SK-N-SH (cell line): ENCODE results near the gene TCEA3. TPM values are rescaled to one million over a fixed set of nuclear protein-coding genes. Genes with fewer than 3 reads are reported as not detected.

ENCODE experiments used
- CTCF ChIA-PET: fragments of 300-600, 350-600 bp; formaldehyde crosslinking; extraction: SDS; loops from one replicate; lab custom pipeline; 2021; lab: Yijun Ruan, JAX
- POLR2A ChIA-PET: fragments of 350-600 bp; sonication (Branson Sonifier 250); formaldehyde crosslinking; extraction: SDS; loops from one replicate; lab custom pipeline; 2020; ENCODE audit warnings: antibody characterized with exemption, inconsistent platforms; lab: Yijun Ruan, JAX
- DNase-seq: peaks from one replicate; pipeline ENCODE4 v3.0.0; 2012
- H2AFZ ChIP-seq: fragments of 200-600 bp; sonication (generic); 2 replicates; pipeline ENCODE4 v1.8.1; 2016; ENCODE audit warnings: antibody characterized with exemption, mild to moderate bottlenecking, low read depth
- H3F3A ChIP-seq: fragments of 200-600 bp; sonication (generic); replicated peaks from 2 replicates; pipeline ENCODE3; 2016; ENCODE audit warnings: antibody characterized with exemption, mild to moderate bottlenecking; ENCODE audit not compliant: insufficient read depth
- H3K27ac ChIP-seq, 2 experiments: fragments of 200-500 bp in 1 of 2; fragments of 200-600 bp in 1 of 2; sonication (Bioruptor generic) in 1 of 2; sonication (generic), shearing (Covaris generic) in 1 of 2; 2 replicates each; pipeline versions ENCODE4 v1.5.1 to v1.6.1; 2014 to 2016; ENCODE audit warnings: low read depth in 2 of 2, inconsistent platforms in 1 of 2, low read length in 1 of 2, mild to moderate bottlenecking in 1 of 2, mixed read lengths in 1 of 2
- H3K27me3 ChIP-seq: fragments of 200-600 bp; sonication (generic), shearing (Covaris generic); 2 replicates; pipeline ENCODE4 v1.6.1; 2016; ENCODE audit warnings: mixed run types; ENCODE audit not compliant: insufficient read depth
- H3K36me3 ChIP-seq, 2 experiments: fragments of 200-500 bp in 1 of 2; fragments of 200-600 bp in 1 of 2; sonication (Bioruptor generic) in 1 of 2; sonication (generic) in 1 of 2; replicated peaks in 1 of 2; 2 replicates each; pipeline versions ENCODE3 to v1.5.1; 2014 to 2016; ENCODE audit warnings: low read length in 1 of 2, mild to moderate bottlenecking in 1 of 2; ENCODE audit not compliant: insufficient read depth in 2 of 2, control insufficient read depth in 1 of 2
- H3K4me1 ChIP-seq, 2 experiments: fragments of 200-500 bp in 1 of 2; fragments of 200-600 bp in 1 of 2; sonication (Bioruptor generic) in 1 of 2; sonication (generic), shearing (Covaris generic) in 1 of 2; 2 replicates each; pipeline versions ENCODE4 v1.5.1 to v1.6.1; 2014 to 2016; ENCODE audit warnings: low read depth in 1 of 2, low read length in 1 of 2, mixed run types in 1 of 2; ENCODE audit not compliant: insufficient read depth in 2 of 2, control insufficient read depth in 1 of 2
- H3K4me2 ChIP-seq: fragments of 200-600 bp; sonication (generic), shearing (Covaris generic); 2 replicates; pipeline ENCODE4 v1.6.1; 2017; ENCODE audit warnings: mixed run types
- H3K4me3 ChIP-seq, 2 experiments: fragments of 200-500 bp in 1 of 2; fragments of 200-600 bp in 1 of 2; sonication (Bioruptor generic) in 1 of 2; sonication (generic), shearing (Covaris generic) in 1 of 2; 2 replicates each; pipeline versions ENCODE4 v1.5.1 to v1.8.1; 2014 to 2016; ENCODE audit warnings: low read depth in 2 of 2, inconsistent platforms in 1 of 2, low read length in 1 of 2, mild to moderate bottlenecking in 1 of 2, mixed read lengths in 1 of 2, moderate library complexity in 1 of 2
- H3K79me2 ChIP-seq: fragments of 200-600 bp; sonication (generic); 2 replicates; pipeline ENCODE4 v1.8.1; 2017; ENCODE audit warnings: mild to moderate bottlenecking; ENCODE audit not compliant: insufficient read depth
- H3K9ac ChIP-seq: fragments of 200-600 bp; sonication (generic); 2 replicates; pipeline ENCODE4 v1.6.1; 2017; ENCODE audit warnings: mixed run types
- H3K9me2 ChIP-seq: fragments of 200-600 bp; sonication (generic); 2 replicates; pipeline ENCODE4 v1.6.1; 2017; ENCODE audit warnings: mixed run types
- H3K9me3 ChIP-seq: fragments of 200-600 bp; sonication (generic); 2 replicates; pipeline ENCODE4 v1.6.1; 2017; ENCODE audit warnings: mixed run types, mild to moderate bottlenecking, moderate library complexity
- H4K20me1 ChIP-seq: fragments of 200-600 bp; sonication (generic); 2 replicates; pipeline ENCODE4 v1.6.1; 2017; ENCODE audit warnings: mild to moderate bottlenecking, mixed run types; ENCODE audit not compliant: insufficient read depth
- ELF1 ChIP-seq: IDR thresholded peaks from 2 replicates; pipeline ENCODE4 v1.4.0; 2012
- EP300 ChIP-seq, 2 experiments: IDR thresholded peaks; 2 replicates each; pipeline versions ENCODE4 v1.4.0 to v1.6.1; 2012; ENCODE audit warnings: borderline replicate concordance in 1 of 2, low read depth in 1 of 2, low read length in 1 of 2
- FOSL2 ChIP-seq: IDR thresholded peaks from 2 replicates; pipeline ENCODE4 v1.4.0; 2012; ENCODE audit warnings: low read depth, mild to moderate bottlenecking, moderate library complexity, borderline replicate concordance
- FOXJ3 ChIP-seq: sonication (generic); formaldehyde crosslinking; IDR thresholded peaks from 2 replicates; pipeline ENCODE4 v1.5.1; 2020; ENCODE audit warnings: mild to moderate bottlenecking, missing genetic modification reagents
- FOXM1 ChIP-seq: IDR thresholded peaks from 2 replicates; pipeline ENCODE4 v1.4.0; 2012; ENCODE audit warnings: low read depth, mild to moderate bottlenecking
- MEF2A ChIP-seq: IDR thresholded peaks from 2 replicates; pipeline ENCODE4 v1.4.0; 2012; ENCODE audit warnings: low read depth, borderline replicate concordance
- MXI1 ChIP-seq: IDR thresholded peaks from 2 replicates; pipeline ENCODE4 v1.6.1; 2012; ENCODE audit warnings: mild to moderate bottlenecking, low read depth, low read length, improper control_type of control experiment
- RAD21 ChIP-seq: IDR thresholded peaks from 2 replicates; pipeline ENCODE4 v1.6.1; 2012; ENCODE audit warnings: mild to moderate bottlenecking, low read length
- RCOR1 ChIP-seq: fragments of 150-350 bp; IDR thresholded peaks from 2 replicates; pipeline ENCODE4 v1.6.1; 2017; ENCODE audit warnings: antibody characterized with exemption, low read length
- RFX5 ChIP-seq: IDR thresholded peaks from 2 replicates; pipeline ENCODE4 v1.6.1; 2012; ENCODE audit warnings: mild to moderate bottlenecking, improper control_type of control experiment, low read length
- RXRA ChIP-seq: IDR thresholded peaks from 2 replicates; pipeline ENCODE4 v1.4.0; 2012; ENCODE audit warnings: low read depth, mild to moderate bottlenecking, borderline replicate concordance
- SIN3A ChIP-seq: IDR thresholded peaks from 2 replicates; pipeline ENCODE4 v1.6.1; 2012; ENCODE audit warnings: low read depth, mild to moderate bottlenecking, low read length, moderate library complexity, borderline replicate concordance
- SMC3 ChIP-seq: IDR thresholded peaks from 2 replicates; pipeline ENCODE4 v1.6.1; 2012; ENCODE audit warnings: low read depth, low read length, improper control_type of control experiment
- TEAD4 ChIP-seq: IDR thresholded peaks from 2 replicates; pipeline ENCODE4 v1.4.0; 2012; ENCODE audit warnings: mild to moderate bottlenecking, borderline replicate concordance; ENCODE audit not compliant: insufficient read depth
- WGBS: methylation state at CpG from one replicate; pipeline ENCODE4 v1.1.6; 2017; ENCODE audit warnings: low lambda C conversion rate; 5-methylcytosine and 5-hydroxymethylcytosine counted together
- polyA plus RNA-seq, 3 experiments: library from polyadenylated mRNA; depleted of rRNA; stranded (reverse); fragments of >200 nt; gene quantifications; 2 replicates each; pipeline ENCODE4 v1.2.3, GENCODE V29; 2012
- TF ChIP-seq, protein P1 (sequence below): IDR thresholded peaks from 2 replicates; pipeline ENCODE4 v1.4.0; 2012; ENCODE audit warnings: low read depth, borderline replicate concordance
- TF ChIP-seq, protein P2 (sequence below): fragments of 150-350 bp; IDR thresholded peaks from 2 replicates; pipeline ENCODE4 v1.6.1; 2016; ENCODE audit warnings: mild to moderate bottlenecking, low read depth, low read length
- TF ChIP-seq, protein P3 (sequence below): fragments of 150-350 bp; IDR thresholded peaks from 2 replicates; pipeline ENCODE4 v1.6.1; 2017; ENCODE audit warnings: antibody characterized with exemption, low read length, low read depth, borderline replicate concordance
- TF ChIP-seq, protein P4 (sequence below): IDR thresholded peaks from 2 replicates; pipeline ENCODE4; 2012
- TF ChIP-seq, protein P5 (sequence below): IDR thresholded peaks from 2 replicates; pipeline ENCODE4 v1.4.0; 2012; ENCODE audit warnings: low read depth, borderline replicate concordance

TCEA3 gene
- polyA plus RNA-seq, 1 of the 3 experiments (the other 2 are of a cell fraction) = 1.1 TPM

DNA sequence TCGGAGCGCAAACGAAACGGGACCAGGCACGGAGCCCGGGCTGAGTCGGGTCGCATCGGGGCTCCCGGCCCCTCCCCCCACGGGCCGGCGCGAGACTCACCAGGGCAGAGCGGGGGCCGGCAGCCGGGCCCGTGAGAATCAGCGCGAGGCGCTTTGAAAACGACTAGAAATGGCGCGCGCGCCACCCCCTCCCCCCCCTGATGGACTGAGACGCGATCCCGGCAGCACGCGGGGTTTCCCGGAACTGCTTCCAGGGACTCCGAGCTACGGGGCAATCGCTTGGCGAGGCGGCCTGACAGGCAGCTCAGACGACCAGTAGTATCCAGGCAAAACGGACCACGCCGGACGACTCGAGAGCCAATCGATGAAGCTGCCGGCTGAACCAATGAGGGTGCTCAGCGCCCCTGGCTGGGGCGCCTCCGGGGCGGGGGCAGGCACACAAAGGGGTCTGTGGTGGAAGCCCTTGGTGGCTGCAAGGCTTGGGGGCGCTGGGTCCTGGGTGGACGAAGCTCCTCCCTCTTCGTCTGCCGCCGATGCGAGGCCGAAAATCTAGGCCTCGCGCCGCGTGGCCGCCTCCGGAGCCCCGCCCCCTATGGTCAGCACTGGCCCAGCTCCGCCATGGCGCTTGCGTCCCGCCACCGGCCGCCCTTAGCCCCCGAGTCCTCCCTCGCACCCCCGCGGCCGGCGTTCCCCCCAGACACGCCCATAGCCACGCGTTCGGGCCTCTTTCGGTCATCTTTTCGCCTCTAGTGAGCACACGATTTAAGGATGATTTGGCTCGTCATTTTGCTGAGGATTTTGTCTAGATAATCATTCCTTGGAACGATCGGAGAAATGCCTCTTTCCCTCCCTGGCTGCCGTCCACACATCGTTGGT lies 80.2 kb downstream of the TCEA3 start, which contains the start of gene HNRNPR (continued):
- TF ChIP-seq FOXM1 = peak; percentile 71; the same call in 1 of the 2 replicates
- TF ChIP-seq, protein P1, sequence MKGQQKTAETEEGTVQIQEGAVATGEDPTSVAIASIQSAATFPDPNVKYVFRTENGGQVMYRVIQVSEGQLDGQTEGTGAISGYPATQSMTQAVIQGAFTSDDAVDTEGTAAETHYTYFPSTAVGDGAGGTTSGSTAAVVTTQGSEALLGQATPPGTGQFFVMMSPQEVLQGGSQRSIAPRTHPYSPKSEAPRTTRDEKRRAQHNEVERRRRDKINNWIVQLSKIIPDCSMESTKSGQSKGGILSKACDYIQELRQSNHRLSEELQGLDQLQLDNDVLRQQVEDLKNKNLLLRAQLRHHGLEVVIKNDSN = peak; percentile 40; the same call in 1 of the 2 replicates
- TF ChIP-seq, protein P2, sequence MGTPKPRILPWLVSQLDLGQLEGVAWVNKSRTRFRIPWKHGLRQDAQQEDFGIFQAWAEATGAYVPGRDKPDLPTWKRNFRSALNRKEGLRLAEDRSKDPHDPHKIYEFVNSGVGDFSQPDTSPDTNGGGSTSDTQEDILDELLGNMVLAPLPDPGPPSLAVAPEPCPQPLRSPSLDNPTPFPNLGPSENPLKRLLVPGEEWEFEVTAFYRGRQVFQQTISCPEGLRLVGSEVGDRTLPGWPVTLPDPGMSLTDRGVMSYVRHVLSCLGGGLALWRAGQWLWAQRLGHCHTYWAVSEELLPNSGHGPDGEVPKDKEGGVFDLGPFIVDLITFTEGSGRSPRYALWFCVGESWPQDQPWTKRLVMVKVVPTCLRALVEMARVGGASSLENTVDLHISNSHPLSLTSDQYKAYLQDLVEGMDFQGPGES = peak; percentile 78
- no peak; a peak in 1 of 4 replicates for TF ChIP-seq EP300 (IDR thresholded peaks at IDR 0.05; ENCODE audit: borderline replicate concordance in 1 of 2, low read depth in 1 of 2, low read length in 1 of 2)
- TF ChIP-seq RCOR1 = 0 out of 2 replicates have a peak, but pooled peaks have one; percentile 54
- TF ChIP-seq SMC3 = no peak
- peak; percentile 86 for TF ChIP-seq ELF1
- TF ChIP-seq FOXJ3 (CRISPR knock-in tag) = no peak; the same call in 1 of the 2 replicates
- TF ChIP-seq RAD21 = no peak
- TF ChIP-seq, protein P3, sequence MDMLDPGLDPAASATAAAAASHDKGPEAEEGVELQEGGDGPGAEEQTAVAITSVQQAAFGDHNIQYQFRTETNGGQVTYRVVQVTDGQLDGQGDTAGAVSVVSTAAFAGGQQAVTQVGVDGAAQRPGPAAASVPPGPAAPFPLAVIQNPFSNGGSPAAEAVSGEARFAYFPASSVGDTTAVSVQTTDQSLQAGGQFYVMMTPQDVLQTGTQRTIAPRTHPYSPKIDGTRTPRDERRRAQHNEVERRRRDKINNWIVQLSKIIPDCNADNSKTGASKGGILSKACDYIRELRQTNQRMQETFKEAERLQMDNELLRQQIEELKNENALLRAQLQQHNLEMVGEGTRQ = no peak

DNA sequence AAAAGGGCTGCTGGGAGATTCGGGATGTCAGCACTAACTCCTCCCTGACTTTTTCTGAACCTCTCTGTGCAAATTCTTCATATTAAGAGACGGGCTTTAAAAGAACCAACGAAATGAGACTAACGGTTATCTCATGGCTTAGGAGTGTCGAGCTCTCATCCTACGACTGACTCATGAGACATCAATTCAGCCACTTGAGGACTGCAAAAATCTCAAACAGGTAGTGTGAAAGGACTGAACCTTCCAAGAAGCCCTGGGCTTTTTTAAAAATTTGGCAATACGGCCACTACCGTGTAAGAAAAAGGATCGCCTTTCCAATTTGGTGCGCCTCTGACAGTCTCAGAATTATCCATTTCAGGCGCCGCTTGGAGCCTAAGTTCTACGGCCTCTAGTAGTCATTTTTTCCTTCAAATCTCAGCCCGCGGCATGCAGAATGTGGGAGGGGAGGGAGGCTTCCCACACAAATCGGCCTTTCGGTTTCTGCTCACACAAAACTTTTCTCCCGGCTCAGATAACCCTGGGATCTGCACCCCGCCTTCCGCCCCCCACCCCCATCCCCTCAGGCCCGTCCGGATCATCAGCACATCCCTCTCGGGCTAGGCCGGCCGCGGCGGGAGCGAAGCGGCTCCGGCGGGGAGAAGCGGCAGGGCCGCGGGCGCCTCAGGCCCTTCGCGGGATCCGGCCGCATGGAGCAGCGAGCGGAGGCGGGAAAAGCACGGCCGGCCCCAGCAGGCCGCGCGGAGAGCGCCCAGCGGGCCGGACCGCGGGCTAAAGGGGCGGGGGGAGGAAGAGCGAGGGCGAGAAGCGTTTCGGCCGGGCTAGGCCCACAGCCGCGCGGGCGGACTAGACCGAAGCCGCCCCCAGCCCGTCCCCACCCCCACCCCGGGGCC lies 81.1 kb downstream of the TCEA3 start:
- Histone ChIP-seq H3K9me3 (no peaks in the 10 kb centered on the region), H3K4me2 (peak overlapping the region; percentile 82), H3F3A (peaks cover 39% of the 10 kb centered on the region), H3K36me3 (peaks cover 18 to 29% of the 10 kb centered on the region in 2 experiments), H3K27me3 (no peaks in the 10 kb centered on the region), H3K9ac (peak overlapping the region; percentile 98), H2AFZ (no peak overlapping the region), H3K27ac (peak overlapping the region; percentile 93 to 98), H3K4me3 (peak overlapping the region; percentile 73 to 95), H3K4me1 (peaks cover 5 to 18% of the 10 kb centered on the region in 2 experiments; a peak in 3 of 4 replicates), H4K20me1 (peaks cover 49% of the 10 kb centered on the region), H3K9me2 (no peaks in the 10 kb centered on the region), H3K79me2 (peaks cover 59% of the 10 kb centered on the region)
- no peak for DNase-seq
- ChIA-PET POLR2A (interaction anchor here (0.7 to 1.7 kb wide), 10 partner anchors 12 to 400 kb away, joined by 3 to 37 read pairs (median 6); partner anchors contain the start of genes E2F2 and ELOA), CTCF (interaction anchor here (0.9 to 5.1 kb wide), 4 partner anchors 25 to 61 kb away, joined by 3 to 25 read pairs (median 7); no protein-coding TSS in a partner anchor)
- WGBS = under 1% methylated on average over 20 of the region's 66 CpGs
- TF ChIP-seq TEAD4 (no peak), FOSL2 (peak; percentile 40; the same call in 1 of the 2 replicates), MEF2A (no peak), RFX5 (no peak), MXI1 (no peak), RXRA (no peak), EP300 (IDR thresholded peaks at IDR 0.05; ENCODE audit: borderline replicate concordance in 1 of 2, low read depth in 1 of 2, low read length in 1 of 2) (0 out of 4 replicates have a peak, but pooled peaks of 1 of the 2 experiments have one; percentile 7), SIN3A (peak; percentile 42; the same call in 1 of the 2 replicates), FOXM1 (no peak)
- TF ChIP-seq, protein P4, sequence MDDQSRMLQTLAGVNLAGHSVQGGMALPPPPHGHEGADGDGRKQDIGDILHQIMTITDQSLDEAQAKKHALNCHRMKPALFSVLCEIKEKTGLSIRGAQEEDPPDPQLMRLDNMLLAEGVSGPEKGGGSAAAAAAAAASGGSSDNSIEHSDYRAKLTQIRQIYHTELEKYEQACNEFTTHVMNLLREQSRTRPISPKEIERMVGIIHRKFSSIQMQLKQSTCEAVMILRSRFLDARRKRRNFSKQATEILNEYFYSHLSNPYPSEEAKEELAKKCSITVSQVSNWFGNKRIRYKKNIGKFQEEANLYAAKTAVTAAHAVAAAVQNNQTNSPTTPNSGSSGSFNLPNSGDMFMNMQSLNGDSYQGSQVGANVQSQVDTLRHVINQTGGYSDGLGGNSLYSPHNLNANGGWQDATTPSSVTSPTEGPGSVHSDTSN = peak; percentile 6; the same call in 1 of the 2 replicates
- TF ChIP-seq, protein P5, sequence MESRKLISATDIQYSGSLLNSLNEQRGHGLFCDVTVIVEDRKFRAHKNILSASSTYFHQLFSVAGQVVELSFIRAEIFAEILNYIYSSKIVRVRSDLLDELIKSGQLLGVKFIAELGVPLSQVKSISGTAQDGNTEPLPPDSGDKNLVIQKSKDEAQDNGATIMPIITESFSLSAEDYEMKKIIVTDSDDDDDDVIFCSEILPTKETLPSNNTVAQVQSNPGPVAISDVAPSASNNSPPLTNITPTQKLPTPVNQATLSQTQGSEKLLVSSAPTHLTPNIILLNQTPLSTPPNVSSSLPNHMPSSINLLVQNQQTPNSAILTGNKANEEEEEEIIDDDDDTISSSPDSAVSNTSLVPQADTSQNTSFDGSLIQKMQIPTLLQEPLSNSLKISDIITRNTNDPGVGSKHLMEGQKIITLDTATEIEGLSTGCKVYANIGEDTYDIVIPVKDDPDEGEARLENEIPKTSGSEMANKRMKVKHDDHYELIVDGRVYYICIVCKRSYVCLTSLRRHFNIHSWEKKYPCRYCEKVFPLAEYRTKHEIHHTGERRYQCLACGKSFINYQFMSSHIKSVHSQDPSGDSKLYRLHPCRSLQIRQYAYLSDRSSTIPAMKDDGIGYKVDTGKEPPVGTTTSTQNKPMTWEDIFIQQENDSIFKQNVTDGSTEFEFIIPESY = no peak
